ENCODE measurements around the gene PTPRN2.

GRCh38 chr7:157699357-157700013, 888.1 kb downstream of the PTPRN2 start:
- TF ChIP-seq CTCF (conservative IDR thresholded peaks at IDR 0.05 in 1 of 2, IDR thresholded peaks at IDR 0.05 in 1 of 2; ENCODE audit: extremely low read depth in 1 of 2, insufficient read depth in 1 of 2, low read depth in 1 of 2, low read length in 2 of 2): no peak
- TF ChIP-seq EZH2 (IDR thresholded peaks at IDR 0.05; ENCODE audit: borderline replicate concordance, low read length): no peak

All from mammary epithelial cell (primary cell).